CD4-positive, alpha-beta memory T cell (primary cell): ENCODE results near the gene VPS37D. TPM values are rescaled to one million over a fixed set of nuclear protein-coding genes. Genes with fewer than 3 reads are reported as not detected.

Source experiments
- CTCF ChIA-PET: fragments of 350-600 bp; sonication (Branson Sonifier 250); formaldehyde crosslinking; loops from one replicate; lab custom pipeline; 2021; ENCODE audit warnings: inconsistent platforms; ENCODE audit not compliant: partially characterized antibody; lab: Charles Lee
- POLR2A ChIA-PET: fragments of 350-600 bp; sonication (Branson Sonifier 250); formaldehyde crosslinking; loops from one replicate; lab custom pipeline; 2021; ENCODE audit not compliant: partially characterized antibody; lab: Charles Lee
- DNase-seq, 5 donors: peaks; one replicate each; pipeline versions ENCODE4 v3.0.0 to v3.0.0-alpha.2; 2020 to 2022; ENCODE audit warnings: mixed read lengths in 1 of 5
- H3K27ac ChIP-seq: one replicate; pipeline ENCODE4 v1.7.0; 2013; ENCODE audit warnings: low read depth, low read length
- H3K27me3 ChIP-seq: 2 replicates; pipeline ENCODE4 v1.7.0; 2013; ENCODE audit warnings: mild to moderate bottlenecking, low read length, moderate library complexity; ENCODE audit not compliant: insufficient read depth
- H3K36me3 ChIP-seq: 2 replicates; pipeline ENCODE4 v1.7.0; 2013; ENCODE audit warnings: mild to moderate bottlenecking, low read length, moderate library complexity; ENCODE audit not compliant: insufficient read depth
- H3K4me1 ChIP-seq: 2 replicates; pipeline ENCODE4 v1.7.0; 2013; ENCODE audit warnings: mild to moderate bottlenecking, low read length, moderate library complexity; ENCODE audit not compliant: insufficient read depth
- H3K4me3 ChIP-seq, 2 donors: one replicate each; pipeline ENCODE4 v1.7.0; 2013; ENCODE audit warnings: low read length in 2 of 2, mild to moderate bottlenecking in 1 of 2
- H3K9me3 ChIP-seq, 2 donors: one replicate each; pipeline ENCODE4 v1.7.0; 2013; ENCODE audit warnings: low read length in 2 of 2, control low read depth in 1 of 2; ENCODE audit not compliant: control insufficient read depth in 1 of 2
- H3K27ac Mint-ChIP-seq, 7 donors: one replicate each; pipeline ENCODE4 v1.8.0; 2020 to 2021; ENCODE audit warnings: mixed read lengths in 7 of 7, mild to moderate bottlenecking in 6 of 7, inconsistent platforms in 3 of 7, moderate library complexity in 3 of 7
- H3K27me3 Mint-ChIP-seq, 2 donors: one replicate each; pipeline ENCODE4 v1.8.0; 2020 to 2021; ENCODE audit warnings: mixed read lengths in 2 of 2
- H3K36me3 Mint-ChIP-seq, 2 donors: one replicate each; pipeline ENCODE4 v1.8.0; 2020 to 2021; ENCODE audit warnings: mixed read lengths in 2 of 2, inconsistent platforms in 1 of 2, mild to moderate bottlenecking in 1 of 2
- H3K4me1 Mint-ChIP-seq, 4 donors: one replicate each; pipeline ENCODE4 v1.8.0; 2020 to 2021; ENCODE audit warnings: mixed read lengths in 4 of 4, mild to moderate bottlenecking in 1 of 4
- H3K4me3 Mint-ChIP-seq, 8 donors: one replicate each; pipeline ENCODE4 v1.8.0; 2020 to 2021; ENCODE audit warnings: mixed read lengths in 8 of 8, mild to moderate bottlenecking in 7 of 8, moderate library complexity in 6 of 8, inconsistent platforms in 3 of 8
- H3K9me3 Mint-ChIP-seq, 8 donors: one replicate each; pipeline ENCODE4 v1.8.0; 2020 to 2021; ENCODE audit warnings: mixed read lengths in 8 of 8, mild to moderate bottlenecking in 5 of 8, inconsistent platforms in 3 of 8, moderate library complexity in 1 of 8
- intact Hi-C: fragments of 100-400 bp; cut with micrococcal nuclease; formaldehyde crosslinking; loops from one replicate; pipeline ENCODE4 v1.15.1; 2023
- polyA plus RNA-seq, 2 donors: library from polyadenylated mRNA; unstranded; fragments of 300-500 nt; fragmentation: Illumina TruSeq; gene quantifications; one replicate each; pipeline ENCODE4 v1.2.3, GENCODE V29; 2021
- total RNA-seq, 2 experiments: library from RNA; stranded (reverse); gene quantifications; one replicate each; pipeline ENCODE4 v1.2.3, GENCODE V29; 2021

The VPS37D gene
- total and polyA plus RNA-seq, 4 experiments from 2014 or later = not detected

DNA sequence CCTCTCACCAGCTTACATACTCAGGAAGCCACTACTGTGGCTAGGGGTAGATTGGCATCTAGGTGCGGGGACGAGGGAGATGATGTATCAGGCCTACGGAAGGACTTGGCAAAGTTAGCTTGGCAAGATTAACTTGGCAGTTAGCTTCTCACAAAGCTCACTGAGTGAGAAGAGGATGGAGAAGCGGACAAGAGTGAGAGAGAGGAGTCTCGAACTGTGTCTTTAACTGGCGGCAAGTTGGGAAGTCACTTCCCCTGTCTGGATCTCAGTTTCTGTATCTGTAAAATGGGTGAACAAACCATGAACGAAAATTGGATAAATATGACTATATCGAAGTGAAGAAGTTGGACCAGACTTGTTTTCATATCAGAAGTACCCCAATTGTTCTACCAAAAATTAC lies 33.8 kb upstream of the VPS37D start:
- Mint-ChIP-seq H3K4me1 (no peaks in the 10 kb centered on the region), H3K4me3 (no peak overlapping the region), H3K27me3 (peaks cover 35% of the 10 kb centered on the region in 2 donors), H3K9me3 (peaks cover 0 to 3% (median 0%) of the 10 kb centered on the region in 8 donors), H3K36me3 (no peaks in the 10 kb centered on the region), H3K27ac (no peak overlapping the region)
- Histone ChIP-seq H3K36me3 (no peaks in the 10 kb centered on the region), H3K27me3 (no peaks in the 10 kb centered on the region), H3K4me3 (no peak overlapping the region), H3K27ac (no peak overlapping the region), H3K4me1 (no peaks in the 10 kb centered on the region), H3K9me3 (no peaks in the 10 kb centered on the region)
- intact Hi-C loops = no loop called here
- ChIA-PET POLR2A (no interaction called here), CTCF (no interaction called here)
- DNase-seq = no peak

DNA sequence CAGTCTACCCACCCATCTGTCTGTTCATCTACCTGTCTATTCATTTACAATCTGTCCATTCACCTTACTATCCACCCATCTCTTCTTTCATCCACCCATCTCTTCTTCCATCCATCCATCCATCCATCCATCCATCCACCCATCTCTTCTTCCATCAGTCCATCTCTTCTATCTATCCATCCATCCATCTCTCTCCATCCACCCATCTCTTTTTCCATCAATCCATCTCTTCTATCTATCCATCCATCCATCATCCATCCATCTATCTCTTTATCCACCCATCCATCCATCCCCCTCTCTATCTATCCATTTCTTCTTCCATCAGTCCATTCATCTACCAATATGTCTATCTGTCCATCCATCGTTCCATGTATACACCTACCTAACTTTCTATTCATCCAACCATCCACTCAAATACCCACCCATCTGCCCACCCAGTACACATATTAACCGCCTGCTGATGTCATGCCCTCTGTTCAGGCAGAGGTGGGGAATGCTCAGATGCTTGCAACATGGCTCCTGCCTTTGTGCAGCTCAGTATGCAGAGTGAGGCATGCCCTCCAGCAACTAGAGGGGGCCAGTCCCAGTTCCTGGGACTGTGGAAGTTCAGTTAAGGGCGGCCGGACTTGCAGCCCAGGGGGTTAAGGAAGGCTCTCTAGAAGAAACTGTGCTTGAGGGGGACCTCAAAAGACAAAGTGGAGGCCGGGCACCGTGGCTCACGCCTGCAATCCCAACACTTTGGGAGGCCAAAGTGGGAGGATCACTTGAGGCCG lies 32.0 kb upstream of the VPS37D start:
- no peaks in the 10 kb centered on the region for H3K27me3 ChIP-seq
- ChIA-PET CTCF (no interaction called here), POLR2A (no interaction called here)
- H3K36me3 Mint-ChIP-seq = no peaks in the 10 kb centered on the region
- H3K9me3 Mint-ChIP-seq = peaks cover 0 to 6% (median 0%) of the 10 kb centered on the region in 8 donors
- no peak overlapping the region for H3K4me3 Mint-ChIP-seq
- no peaks in the 10 kb centered on the region for H3K4me1 Mint-ChIP-seq
- no peaks in the 10 kb centered on the region for H3K9me3 ChIP-seq
- H3K4me1 ChIP-seq = no peaks in the 10 kb centered on the region
- H3K27ac Mint-ChIP-seq = no peak overlapping the region
- no peaks in the 10 kb centered on the region for H3K36me3 ChIP-seq
- no peak overlapping the region for H3K4me3 ChIP-seq
- no peak for DNase-seq
- intact Hi-C loops = no loop called here
- no peak overlapping the region for H3K27ac ChIP-seq
- peaks cover 28 to 29% of the 10 kb centered on the region in 2 donors for H3K27me3 Mint-ChIP-seq

DNA sequence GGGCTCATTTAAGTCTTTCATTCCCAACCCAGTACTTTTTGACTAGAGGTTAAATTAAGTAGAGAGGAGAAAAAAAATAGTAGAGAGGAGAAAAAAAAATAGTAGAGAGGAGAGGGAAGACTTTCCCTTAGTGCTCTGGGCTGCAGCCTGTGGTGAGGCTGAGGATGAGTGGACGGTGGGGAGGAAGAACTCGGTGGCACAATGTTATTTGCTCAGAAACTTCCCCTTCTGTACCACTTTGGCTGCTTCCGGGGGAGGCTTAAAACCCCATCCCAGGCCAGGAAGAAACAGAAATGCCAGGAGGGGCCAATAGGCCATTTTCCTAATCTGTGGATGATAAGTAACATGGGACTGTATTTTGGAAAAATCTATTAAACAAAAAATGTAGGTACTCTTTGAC lies 28.7 kb upstream of the VPS37D start:
- H3K4me3 Mint-ChIP-seq = no peak overlapping the region
- peaks cover 19 to 26% of the 10 kb centered on the region in 2 donors for H3K27me3 Mint-ChIP-seq
- H3K36me3 ChIP-seq = no peaks in the 10 kb centered on the region
- CTCF ChIA-PET = no interaction called here
- peaks cover 0 to 5% of the 10 kb centered on the region in 2 donors for H3K9me3 ChIP-seq
- no peaks in the 10 kb centered on the region for H3K4me1 Mint-ChIP-seq
- no peak overlapping the region for H3K27ac ChIP-seq
- H3K4me1 ChIP-seq = no peaks in the 10 kb centered on the region
- H3K9me3 Mint-ChIP-seq = peaks cover 0 to 15% (median 6%) of the 10 kb centered on the region in 8 donors
- H3K27me3 ChIP-seq = no peaks in the 10 kb centered on the region
- H3K36me3 Mint-ChIP-seq = no peaks in the 10 kb centered on the region
- no peak overlapping the region for H3K4me3 ChIP-seq
- POLR2A ChIA-PET = no interaction called here
- intact Hi-C loops = no loop called here
- H3K27ac Mint-ChIP-seq = peak overlapping the region in 1 of 7 donors; percentile 9
- no peak for DNase-seq

GRCh38 chr7:73642834-73643233 lies 24.8 kb upstream of the VPS37D start:
- no peaks in the 10 kb centered on the region for H3K36me3 ChIP-seq
- H3K27ac ChIP-seq = no peak overlapping the region
- H3K27ac Mint-ChIP-seq = no peak overlapping the region
- H3K4me3 Mint-ChIP-seq = no peak overlapping the region
- intact Hi-C loops = no loop called here
- no peaks in the 10 kb centered on the region for H3K4me1 Mint-ChIP-seq
- peaks cover 0 to 15% (median 6%) of the 10 kb centered on the region in 8 donors for H3K9me3 Mint-ChIP-seq
- peaks cover 18 to 24% of the 10 kb centered on the region in 2 donors for H3K27me3 Mint-ChIP-seq
- H3K4me3 ChIP-seq = no peak overlapping the region
- CTCF ChIA-PET = no interaction called here
- no peaks in the 10 kb centered on the region for H3K27me3 ChIP-seq
- POLR2A ChIA-PET = interaction anchor here (0.6 kb wide), 1 partner anchor 199 kb away, joined by 3 read pairs; no protein-coding TSS in a partner anchor
- peaks cover under 1% of the 10 kb centered on the region for H3K4me1 ChIP-seq
- peaks cover 0 to 5% of the 10 kb centered on the region in 2 donors for H3K9me3 ChIP-seq
- no peaks in the 10 kb centered on the region for H3K36me3 Mint-ChIP-seq
- DNase-seq = no peak

GRCh38 chr7:73644688-73645286 lies 22.8 kb upstream of the VPS37D start:
- DNase-seq = no peak
- Mint-ChIP-seq H3K4me3 (no peak overlapping the region), H3K27me3 (peaks cover 26 to 31% of the 10 kb centered on the region in 2 donors), H3K4me1 (peaks cover 0 to 6% (median under 1%) of the 10 kb centered on the region in 4 donors), H3K9me3 (peaks cover 0 to 15% (median 6%) of the 10 kb centered on the region in 8 donors), H3K27ac (no peak overlapping the region), H3K36me3 (no peaks in the 10 kb centered on the region)
- peaks cover 0 to 5% of the 10 kb centered on the region in 2 donors for H3K9me3 ChIP-seq
- intact Hi-C loops = no loop called here
- no peaks in the 10 kb centered on the region for H3K36me3 ChIP-seq
- no peak overlapping the region for H3K4me3 ChIP-seq
- ChIA-PET POLR2A (no interaction called here), CTCF (interaction anchor here (1.0 kb wide), 1 partner anchor 81 kb away, joined by 3 read pairs; no protein-coding TSS in a partner anchor)
- H3K27ac ChIP-seq = no peak overlapping the region
- H3K4me1 ChIP-seq = peaks cover 9% of the 10 kb centered on the region
- peaks cover 10% of the 10 kb centered on the region for H3K27me3 ChIP-seq

GRCh38 chr7:73645643-73646174 lies 21.9 kb upstream of the VPS37D start:
- peaks cover 0 to 6% (median under 1%) of the 10 kb centered on the region in 4 donors for H3K4me1 Mint-ChIP-seq
- Histone ChIP-seq H3K36me3 (no peaks in the 10 kb centered on the region), H3K4me1 (peaks cover 9% of the 10 kb centered on the region), H3K27ac (no peak overlapping the region), H3K27me3 (peaks cover 11% of the 10 kb centered on the region), H3K9me3 (peaks cover 0 to 5% of the 10 kb centered on the region in 2 donors), H3K4me3 (no peak overlapping the region)
- peaks cover 0 to 15% (median 6%) of the 10 kb centered on the region in 8 donors for H3K9me3 Mint-ChIP-seq
- no peaks in the 10 kb centered on the region for H3K36me3 Mint-ChIP-seq
- H3K27me3 Mint-ChIP-seq = peaks cover 31 to 37% of the 10 kb centered on the region in 2 donors
- DNase-seq = no peak
- intact Hi-C loops = no loop called here
- no peak overlapping the region for H3K27ac Mint-ChIP-seq
- ChIA-PET POLR2A (no interaction called here), CTCF (interaction anchor here (1.0 to 1.3 kb wide), 2 partner anchors 80 to 89 kb away, joined by 3 to 4 read pairs; no protein-coding TSS in a partner anchor)
- H3K4me3 Mint-ChIP-seq = no peak overlapping the region
